Osteocyte (in vitro differentiated cells): ENCODE results near the gene ASAP2. TPM values are rescaled to one million over a fixed set of nuclear protein-coding genes. Genes with fewer than 3 reads are reported as not detected.
A peak's percentile ranks its signal among the peaks of the same experiment; 100 is the strongest.

Experiments
- DNase-seq: peaks from one replicate; pipeline ENCODE4 v3.0.0; 2021; ENCODE audit warnings: mixed read lengths; ENCODE audit not compliant: unreplicated experiment; ENCODE audit errors: extremely low spot score
- H3K27ac Mint-ChIP-seq: one replicate; pipeline ENCODE4 v1.8.0; 2021; ENCODE audit warnings: mild to moderate bottlenecking, mixed read lengths; ENCODE audit not compliant: unreplicated experiment
- H3K27me3 Mint-ChIP-seq: one replicate; pipeline ENCODE4 v1.8.0; 2021; ENCODE audit warnings: mixed read lengths; ENCODE audit not compliant: unreplicated experiment
- H3K36me3 Mint-ChIP-seq: one replicate; pipeline ENCODE4 v1.8.0; 2021; ENCODE audit warnings: mixed read lengths; ENCODE audit not compliant: unreplicated experiment
- H3K4me1 Mint-ChIP-seq: one replicate; pipeline ENCODE4 v1.8.0; 2021; ENCODE audit warnings: mixed read lengths; ENCODE audit not compliant: unreplicated experiment
- H3K4me3 Mint-ChIP-seq: one replicate; pipeline ENCODE4 v1.8.0; 2021; ENCODE audit warnings: mild to moderate bottlenecking, moderate library complexity, mixed read lengths; ENCODE audit not compliant: unreplicated experiment
- H3K9me3 Mint-ChIP-seq: one replicate; pipeline ENCODE4 v1.8.0; 2021; ENCODE audit warnings: mixed read lengths; ENCODE audit not compliant: unreplicated experiment
- CTCF ChIP-seq: fragments of 200-600 bp; sonication (generic); IDR thresholded peaks from 2 replicates; pipeline ENCODE4 v1.5.0; 2021; ENCODE audit warnings: antibody characterized with exemption, mild to moderate bottlenecking, moderate library complexity
- total RNA-seq: library from RNA; stranded (reverse); gene quantifications from 2 replicates; pipeline ENCODE4 v1.2.1, GENCODE V29; 2021

Gene ASAP2
- total RNA-seq, 1 donor from 2014 or later, result 91.0 TPM

DNA sequence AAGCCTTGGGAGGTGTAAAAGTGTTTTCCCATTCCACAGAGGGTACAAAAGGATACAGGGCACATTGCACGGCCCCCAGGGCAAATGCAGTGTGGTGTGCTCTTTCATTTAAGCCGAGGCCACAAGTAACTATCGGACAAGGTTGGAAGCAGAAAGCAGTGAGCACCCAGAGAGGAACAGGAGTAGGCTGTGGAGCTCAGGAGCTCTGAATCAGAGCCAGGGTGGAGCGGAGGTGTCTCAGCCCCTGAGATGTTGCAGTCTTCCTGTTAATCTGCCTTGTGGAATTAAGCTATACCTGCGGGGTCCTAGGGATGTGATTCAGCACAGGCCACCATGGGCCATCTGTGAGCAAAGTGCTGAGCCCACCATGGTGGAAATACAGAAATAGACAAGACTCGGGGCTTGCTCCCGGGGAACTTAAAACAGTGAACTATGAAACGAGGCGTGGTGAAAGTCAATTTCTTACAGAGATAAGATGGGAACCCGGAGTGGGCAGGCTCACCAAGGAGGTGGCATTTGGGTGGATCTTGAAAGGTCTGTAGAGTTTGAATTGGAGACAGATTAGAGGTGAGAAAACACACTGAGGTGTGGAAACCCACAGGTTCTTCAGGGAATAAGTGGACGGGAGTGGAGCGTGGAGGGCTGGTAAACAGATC lies 44.0 kb downstream of the ASAP2 start:
- peaks cover 2% of the 10 kb centered on the region for H3K36me3 Mint-ChIP-seq
- H3K9me3 Mint-ChIP-seq, result no peaks in the 10 kb centered on the region
- H3K4me3 Mint-ChIP-seq, result peak overlapping the region; percentile 0
- H3K27me3 Mint-ChIP-seq, result no peaks in the 10 kb centered on the region
- peak overlapping the region; percentile 98 for H3K27ac Mint-ChIP-seq
- no peak for DNase-seq
- peaks cover 77% of the 10 kb centered on the region for H3K4me1 Mint-ChIP-seq
- TF ChIP-seq CTCF, result no peak

DNA sequence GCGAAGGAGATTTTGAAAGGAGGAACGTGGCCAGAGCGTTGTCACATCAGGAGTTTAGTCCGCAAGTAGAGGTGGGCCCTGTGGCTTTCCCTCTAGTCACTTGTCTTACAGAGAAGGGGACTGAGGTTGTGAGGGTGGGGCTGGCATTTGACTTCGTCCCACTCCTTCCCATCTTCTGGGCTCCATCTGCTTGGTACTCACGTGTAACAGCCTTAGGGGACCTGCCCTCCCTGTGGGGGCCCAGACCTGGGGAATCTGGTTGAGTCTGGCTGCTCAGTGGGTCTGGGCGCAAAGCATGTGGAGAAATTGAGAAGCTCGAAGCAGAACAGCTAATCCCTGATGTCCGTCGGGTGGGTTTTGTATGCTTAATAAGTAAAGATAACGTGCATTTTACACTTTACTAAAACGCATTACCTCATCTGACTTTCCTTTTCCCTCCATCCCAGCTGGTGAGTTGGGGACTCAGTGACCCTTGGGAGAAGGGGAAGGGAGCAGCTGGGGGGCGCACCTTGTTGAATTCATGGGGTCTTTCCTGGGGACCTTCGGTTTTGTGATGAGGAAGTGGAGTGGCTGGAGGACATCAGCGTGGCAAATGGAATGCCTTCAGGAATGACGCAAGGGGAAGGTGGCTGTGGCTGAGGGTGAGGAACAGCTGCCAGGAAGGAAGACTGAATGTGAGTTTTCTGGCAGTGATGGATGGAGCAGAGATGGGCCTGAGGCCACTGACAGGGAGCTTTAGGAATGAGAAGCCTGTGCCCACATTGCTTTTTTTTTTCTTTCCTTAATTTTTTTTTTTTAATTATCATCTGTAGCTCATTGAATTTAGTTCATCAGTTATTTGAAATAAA lies 44.8 kb downstream of the ASAP2 start:
- Mint-ChIP-seq H3K4me3 (no peak overlapping the region), H3K9me3 (no peaks in the 10 kb centered on the region), H3K36me3 (peaks cover 2% of the 10 kb centered on the region), H3K27ac (peak overlapping the region; percentile 98), H3K27me3 (no peaks in the 10 kb centered on the region), H3K4me1 (peaks cover 79% of the 10 kb centered on the region)
- TF ChIP-seq CTCF, result no peak
- no peak for DNase-seq

DNA sequence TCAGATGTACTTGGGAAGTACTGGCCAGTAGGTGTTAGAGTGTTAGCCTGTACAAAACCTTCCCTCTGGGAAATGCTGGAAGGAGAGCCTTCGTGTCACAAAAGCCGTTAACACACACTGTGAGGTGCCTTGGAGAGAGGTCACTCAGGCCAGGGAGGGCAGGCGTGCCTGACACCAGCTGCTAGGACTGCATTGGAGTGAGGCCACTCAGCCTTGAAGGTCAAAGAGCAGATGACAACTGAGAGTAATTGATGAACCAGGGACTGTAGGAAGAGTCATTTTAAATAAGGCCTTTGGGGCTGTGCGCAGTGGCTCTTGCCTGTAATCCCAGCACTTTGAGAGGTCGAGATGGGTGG lies 45.4 kb downstream of the ASAP2 start:
- H3K9me3 Mint-ChIP-seq, result no peaks in the 10 kb centered on the region
- no peaks in the 10 kb centered on the region for H3K27me3 Mint-ChIP-seq
- H3K36me3 Mint-ChIP-seq, result peaks cover 2% of the 10 kb centered on the region
- DNase-seq, result no peak
- H3K4me1 Mint-ChIP-seq, result peaks cover 79% of the 10 kb centered on the region
- peak overlapping the region; percentile 98 for H3K27ac Mint-ChIP-seq
- TF ChIP-seq CTCF, result no peak
- H3K4me3 Mint-ChIP-seq, result no peak overlapping the region

GRCh38 chr2:9255416-9255815 lies 48.8 kb downstream of the ASAP2 start:
- no peaks in the 10 kb centered on the region for H3K27me3 Mint-ChIP-seq
- H3K4me1 Mint-ChIP-seq, result peaks cover 79% of the 10 kb centered on the region
- no peaks in the 10 kb centered on the region for H3K9me3 Mint-ChIP-seq
- H3K36me3 Mint-ChIP-seq, result peaks cover 2% of the 10 kb centered on the region
- no peak overlapping the region for H3K4me3 Mint-ChIP-seq
- no peak for TF ChIP-seq CTCF
- peak overlapping the region; percentile 94 for H3K27ac Mint-ChIP-seq
- DNase-seq, result no peak

DNA sequence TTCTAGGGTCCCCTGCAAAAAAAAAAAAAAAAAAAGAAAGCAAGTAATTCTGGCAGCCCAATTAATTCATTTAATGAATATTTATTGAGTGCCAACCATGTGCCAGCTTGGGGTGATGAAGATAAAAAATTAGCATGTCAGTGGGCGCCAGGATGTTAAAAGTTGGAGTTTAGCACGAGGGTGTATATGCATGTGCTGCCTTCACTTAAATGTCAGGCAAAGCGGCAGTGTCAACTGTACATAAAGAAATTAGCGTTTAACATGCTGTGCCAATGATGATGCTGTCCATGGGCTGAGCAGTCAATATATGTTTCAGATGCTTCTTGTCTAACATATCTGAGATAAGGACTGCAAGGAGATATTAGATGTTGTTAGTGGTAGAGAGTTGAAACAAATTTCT lies 49.5 kb downstream of the ASAP2 start:
- Mint-ChIP-seq H3K4me3 (no peak overlapping the region), H3K27ac (peak overlapping the region; percentile 94), H3K36me3 (peaks cover 2% of the 10 kb centered on the region), H3K9me3 (no peaks in the 10 kb centered on the region), H3K4me1 (peaks cover 79% of the 10 kb centered on the region), H3K27me3 (no peaks in the 10 kb centered on the region)
- DNase-seq, result no peak
- TF ChIP-seq CTCF, result no peak
